ENCODE results near the gene GADD45A. TPM values are rescaled to one million over a fixed set of nuclear protein-coding genes. Genes with fewer than 3 reads are reported as not detected.

The GADD45A gene
- total and polyA plus RNA-seq, 9 of the 15 experiments (the other 6 are each of a cell fraction or from before 2014, with no cell fraction given) = 21.3 to 156 (median 62.1) TPM

DNA sequence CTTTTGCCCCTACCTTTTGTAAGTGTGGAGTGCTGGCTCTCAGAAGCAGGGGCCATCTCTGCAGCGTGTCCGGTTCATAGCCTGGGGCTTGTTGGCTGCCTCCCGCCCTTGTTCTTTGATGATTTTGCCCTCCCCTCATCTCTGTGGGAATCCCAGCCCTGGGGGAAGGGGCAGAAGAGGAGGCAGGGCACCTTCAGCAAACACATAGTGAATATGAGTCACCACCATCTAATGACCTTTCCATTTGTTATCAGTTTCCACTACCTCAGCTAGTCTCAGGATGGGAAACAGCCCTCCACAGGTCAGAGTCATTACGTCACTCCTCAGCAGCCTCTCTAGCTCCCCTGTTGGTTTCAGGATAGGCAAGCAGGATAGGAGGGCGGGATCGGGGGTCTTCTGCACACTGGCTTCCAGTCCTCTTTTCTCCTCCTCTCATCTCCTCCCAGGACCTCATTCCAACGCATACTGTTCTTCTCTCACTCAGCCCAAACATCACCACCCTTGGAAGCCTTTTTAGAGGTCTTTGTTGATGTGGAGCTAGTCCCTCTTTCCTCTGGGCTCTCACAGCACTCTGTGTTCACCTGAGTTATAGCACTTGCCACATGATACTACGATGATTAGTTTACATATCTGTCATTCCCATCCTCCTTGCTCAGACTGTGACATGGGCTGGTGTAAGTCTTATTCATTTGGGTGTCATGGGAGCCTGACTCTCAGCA is 15.8 kb downstream of the GADD45A start (continued):
- peak; percentile 59; the same call in 1 of the 2 replicates for TF ChIP-seq TOE1 (IDR thresholded peaks at IDR 0.05; ENCODE audit: borderline replicate concordance)
- no peak for TF ChIP-seq TOE1 (CRISPR knock-in tag; IDR thresholded peaks at IDR 0.05; ENCODE audit: borderline replicate concordance, low read depth)
- peak; percentile 65 for TF ChIP-seq TCF3 (CRISPR knock-in tag; IDR thresholded peaks at IDR 0.05)
- peak; percentile 66 for TF ChIP-seq BRD9 (IDR thresholded peaks at IDR 0.05; ENCODE audit: low read depth, partially characterized antibody)
- TF ChIP-seq, protein P1, sequence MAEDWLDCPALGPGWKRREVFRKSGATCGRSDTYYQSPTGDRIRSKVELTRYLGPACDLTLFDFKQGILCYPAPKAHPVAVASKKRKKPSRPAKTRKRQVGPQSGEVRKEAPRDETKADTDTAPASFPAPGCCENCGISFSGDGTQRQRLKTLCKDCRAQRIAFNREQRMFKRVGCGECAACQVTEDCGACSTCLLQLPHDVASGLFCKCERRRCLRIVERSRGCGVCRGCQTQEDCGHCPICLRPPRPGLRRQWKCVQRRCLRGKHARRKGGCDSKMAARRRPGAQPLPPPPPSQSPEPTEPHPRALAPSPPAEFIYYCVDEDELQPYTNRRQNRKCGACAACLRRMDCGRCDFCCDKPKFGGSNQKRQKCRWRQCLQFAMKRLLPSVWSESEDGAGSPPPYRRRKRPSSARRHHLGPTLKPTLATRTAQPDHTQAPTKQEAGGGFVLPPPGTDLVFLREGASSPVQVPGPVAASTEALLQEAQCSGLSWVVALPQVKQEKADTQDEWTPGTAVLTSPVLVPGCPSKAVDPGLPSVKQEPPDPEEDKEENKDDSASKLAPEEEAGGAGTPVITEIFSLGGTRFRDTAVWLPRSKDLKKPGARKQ (CRISPR knock-in tag; IDR thresholded peaks at IDR 0.05) = no peak
- no peak for TF ChIP-seq HDAC6 (IDR thresholded peaks at IDR 0.05; ENCODE audit: low read depth, low read length)
- TF ChIP-seq, protein P2, sequence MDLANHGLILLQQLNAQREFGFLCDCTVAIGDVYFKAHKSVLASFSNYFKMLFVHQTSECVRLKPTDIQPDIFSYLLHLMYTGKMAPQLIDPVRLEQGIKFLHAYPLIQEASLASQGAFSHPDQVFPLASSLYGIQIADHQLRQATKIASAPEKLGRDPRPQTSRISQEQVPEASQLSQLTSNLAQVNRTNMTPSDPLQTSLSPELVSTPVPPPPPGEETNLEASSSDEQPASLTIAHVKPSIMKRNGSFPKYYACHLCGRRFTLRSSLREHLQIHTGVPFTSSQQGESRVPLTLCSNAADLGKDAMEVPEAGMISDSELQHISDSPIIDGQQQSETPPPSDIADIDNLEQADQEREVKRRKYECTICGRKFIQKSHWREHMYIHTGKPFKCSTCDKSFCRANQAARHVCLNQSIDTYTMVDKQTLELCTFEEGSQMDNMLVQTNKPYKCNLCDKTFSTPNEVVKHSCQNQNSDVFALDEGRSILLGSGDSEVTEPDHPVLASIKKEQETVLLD (IDR thresholded peaks at IDR 0.05) = peak; percentile 68; the same call in 1 of the 2 replicates
- TF ChIP-seq ZNF224 (CRISPR knock-in tag; IDR thresholded peaks at IDR 0.05) = no peak
- TF ChIP-seq MTA2 (IDR thresholded peaks at IDR 0.05; ENCODE audit: low read depth) = peak; percentile 36; the same call in 1 of the 2 replicates
- peak; percentile 59 for TF ChIP-seq CCNT2 (IDR thresholded peaks at IDR 0.05; ENCODE audit: borderline replicate concordance, extremely low read depth, insufficient read length, low read depth, low read length)
- no peak for TF ChIP-seq ZNF830 (CRISPR knock-in tag; IDR thresholded peaks at IDR 0.05)
- TF ChIP-seq, protein P3, sequence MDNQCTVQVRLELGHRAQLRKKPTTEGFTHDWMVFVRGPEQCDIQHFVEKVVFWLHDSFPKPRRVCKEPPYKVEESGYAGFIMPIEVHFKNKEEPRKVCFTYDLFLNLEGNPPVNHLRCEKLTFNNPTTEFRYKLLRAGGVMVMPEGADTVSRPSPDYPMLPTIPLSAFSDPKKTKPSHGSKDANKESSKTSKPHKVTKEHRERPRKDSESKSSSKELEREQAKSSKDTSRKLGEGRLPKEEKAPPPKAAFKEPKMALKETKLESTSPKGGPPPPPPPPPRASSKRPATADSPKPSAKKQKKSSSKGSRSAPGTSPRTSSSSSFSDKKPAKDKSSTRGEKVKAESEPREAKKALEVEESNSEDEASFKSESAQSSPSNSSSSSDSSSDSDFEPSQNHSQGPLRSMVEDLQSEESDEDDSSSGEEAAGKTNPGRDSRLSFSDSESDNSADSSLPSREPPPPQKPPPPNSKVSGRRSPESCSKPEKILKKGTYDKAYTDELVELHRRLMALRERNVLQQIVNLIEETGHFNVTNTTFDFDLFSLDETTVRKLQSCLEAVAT (IDR thresholded peaks at IDR 0.05) = peak in 1 of 2 experiments; percentile 40; a peak in 1 of 4 replicates
- peak; percentile 50 for TF ChIP-seq MEIS2 (IDR thresholded peaks at IDR 0.05; ENCODE audit: partially characterized antibody)
- peak; percentile 25; the same call in 1 of the 2 replicates for TF ChIP-seq NFIC (IDR thresholded peaks at IDR 0.05)
- TF ChIP-seq SAFB2 (IDR thresholded peaks at IDR 0.05; ENCODE audit: borderline replicate concordance, low read depth, low read length, severe bottlenecking) = no peak
- no peak for TF ChIP-seq ZNF444 (CRISPR knock-in tag; IDR thresholded peaks at IDR 0.05)
